HEK293 (cell line): ENCODE measurements around the gene PTPRCAP.
A peak's percentile ranks its signal among the peaks of the same experiment; 100 is the strongest.

Experiments used
- CTCF ChIA-PET: fragments of 350-600 bp; formaldehyde crosslinking; extraction: SDS; loops from one replicate; lab custom pipeline; 2021; ENCODE audit warnings: antibody characterized with exemption; lab: Yijun Ruan, JAX
- POLR2A ChIA-PET: fragments of 300-600 bp; formaldehyde crosslinking; extraction: SDS; loops from one replicate; lab custom pipeline; 2020; ENCODE audit warnings: antibody characterized with exemption, inconsistent platforms; lab: Yijun Ruan, JAX
- H3K27ac ChIP-seq: fragments of 200-500 bp; sonication (Bioruptor generic); 2 replicates; pipeline ENCODE4 v1.5.1; 2014; ENCODE audit warnings: low read depth, low read length, control low read depth, inconsistent platforms; ENCODE audit errors: extremely low read depth
- H3K36me3 ChIP-seq, 2 experiments: fragments of 200-500 bp in 1 of 2; sonication (Bioruptor generic) in 1 of 2; 1 replicate in 1 of 2; 2 replicates in 1 of 2; pipeline ENCODE4 v1.5.1; 2014 to 2017; ENCODE audit warnings: inconsistent platforms in 2 of 2, low read length in 2 of 2; ENCODE audit not compliant: control insufficient read depth in 2 of 2, insufficient read depth in 1 of 2
- H3K4me1 ChIP-seq: fragments of 200-500 bp; sonication (Bioruptor generic); 2 replicates; pipeline ENCODE4 v1.5.1; 2014; ENCODE audit warnings: mild to moderate bottlenecking, low read length, inconsistent platforms; ENCODE audit not compliant: control insufficient read depth, insufficient read depth
- H3K4me3 ChIP-seq: 2 replicates; pipeline ENCODE4 v1.5.1; 2011; ENCODE audit warnings: low read depth, mild to moderate bottlenecking, control low read depth, low read length, moderate library complexity
- H3K9me3 ChIP-seq: fragments of 200-500 bp; sonication (Bioruptor generic); 2 replicates; pipeline ENCODE4 v1.5.1; 2014; ENCODE audit warnings: low read depth, low read length, inconsistent platforms; ENCODE audit not compliant: control insufficient read depth, insufficient read depth
- BCL11A ChIP-seq: fragments of 450-650 bp; formaldehyde crosslinking; IDR thresholded peaks from 2 replicates; pipeline ENCODE4 v1.5.1; 2016; ENCODE audit warnings: low read depth, missing biosample characterization, missing genetic modification characterization
- GLIS1 ChIP-seq: fragments of 450-650 bp; formaldehyde crosslinking; IDR thresholded peaks from 2 replicates; pipeline ENCODE4 v1.5.1; 2016; ENCODE audit warnings: missing biosample characterization, missing genetic modification characterization
- KLF9 ChIP-seq: fragments of 450-650 bp; formaldehyde crosslinking; IDR thresholded peaks from 2 replicates; pipeline ENCODE4 v1.5.1; 2016; ENCODE audit warnings: missing biosample characterization, missing genetic modification characterization, low read depth
- PRDM1 ChIP-seq: fragments of 450-650 bp; formaldehyde crosslinking; IDR thresholded peaks from 2 replicates; pipeline ENCODE4; 2016; ENCODE audit warnings: missing biosample characterization, missing genetic modification characterization
- SCRT2 ChIP-seq: fragments of 450-650 bp; formaldehyde crosslinking; IDR thresholded peaks from 2 replicates; pipeline ENCODE4 v1.5.1; 2016; ENCODE audit warnings: missing biosample characterization, missing genetic modification characterization
- SP3 ChIP-seq: fragments of 450-650 bp; formaldehyde crosslinking; IDR thresholded peaks from 2 replicates; pipeline ENCODE4 v1.5.1; 2016; ENCODE audit warnings: missing biosample characterization, missing genetic modification characterization
- SP7 ChIP-seq: fragments of 450-650 bp; formaldehyde crosslinking; IDR thresholded peaks from 2 replicates; pipeline ENCODE4 v1.5.1; 2016; ENCODE audit warnings: missing biosample characterization, missing genetic modification characterization
- WT1 ChIP-seq: fragments of 450-650 bp; formaldehyde crosslinking; IDR thresholded peaks from 2 replicates; pipeline ENCODE4 v1.5.1; 2016; ENCODE audit warnings: missing biosample characterization, missing genetic modification characterization
- ZBTB20 ChIP-seq: fragments of 450-650 bp; formaldehyde crosslinking; IDR thresholded peaks from 2 replicates; pipeline ENCODE4 v1.5.1; 2016; ENCODE audit warnings: missing biosample characterization, missing genetic modification characterization
- ZBTB26 ChIP-seq: fragments of 450-650 bp; formaldehyde crosslinking; optimal IDR thresholded peaks from 2 replicates; pipeline ENCODE3; 2016; ENCODE audit warnings: missing biosample characterization, mild to moderate bottlenecking, missing genetic modification characterization
- ZBTB7A ChIP-seq: fragments of 450-650 bp; formaldehyde crosslinking; IDR thresholded peaks from 2 replicates; pipeline ENCODE4 v1.5.1; 2016; ENCODE audit warnings: low read depth, missing biosample characterization, missing genetic modification characterization
- ZNF121 ChIP-seq: fragments of 450-650 bp; formaldehyde crosslinking; IDR thresholded peaks from 2 replicates; pipeline ENCODE4 v1.5.1; 2016; ENCODE audit warnings: missing biosample characterization, missing genetic modification characterization
- ZNF169 ChIP-seq: fragments of 450-650 bp; formaldehyde crosslinking; IDR thresholded peaks from 2 replicates; pipeline ENCODE4 v1.5.1; 2016; ENCODE audit warnings: missing biosample characterization, missing genetic modification characterization
- ZNF184 ChIP-seq: fragments of 450-650 bp; IDR thresholded peaks from 2 replicates; pipeline ENCODE4 v1.5.1; 2018; ENCODE audit warnings: missing biosample characterization, mild to moderate bottlenecking, missing genetic modification characterization
- ZNF23 ChIP-seq: fragments of 450-650 bp; formaldehyde crosslinking; IDR thresholded peaks from 2 replicates; pipeline ENCODE4 v1.5.1; 2016; ENCODE audit warnings: missing biosample characterization, missing genetic modification characterization, borderline replicate concordance
- ZNF302 ChIP-seq: fragments of 450-650 bp; formaldehyde crosslinking; IDR thresholded peaks from 2 replicates; pipeline ENCODE4 v1.5.1; 2016; ENCODE audit warnings: missing biosample characterization, missing genetic modification characterization, low read depth
- ZNF324 ChIP-seq: fragments of 450-650 bp; formaldehyde crosslinking; IDR thresholded peaks from 2 replicates; pipeline ENCODE4 v1.5.1; 2016; ENCODE audit warnings: missing biosample characterization, missing genetic modification characterization
- ZNF335 ChIP-seq: fragments of 450-650 bp; formaldehyde crosslinking; conservative IDR thresholded peaks from 2 replicates; pipeline ENCODE4 v1.5.1; 2016; ENCODE audit warnings: missing biosample characterization, missing genetic modification characterization
- ZNF544 ChIP-seq: fragments of 450-650 bp; formaldehyde crosslinking; IDR thresholded peaks from 2 replicates; pipeline ENCODE4 v1.5.0; 2017; ENCODE audit warnings: missing biosample characterization, missing genetic modification characterization
- ZNF558 ChIP-seq: fragments of 450-650 bp; formaldehyde crosslinking; IDR thresholded peaks from 2 replicates; pipeline ENCODE4 v1.5.1; 2016; ENCODE audit warnings: missing biosample characterization, missing genetic modification characterization
- ZNF571 ChIP-seq: fragments of 450-650 bp; formaldehyde crosslinking; IDR thresholded peaks from 2 replicates; pipeline ENCODE4 v1.5.0; 2017; ENCODE audit warnings: missing biosample characterization, missing genetic modification characterization
- ZNF621 ChIP-seq: fragments of 450-650 bp; formaldehyde crosslinking; IDR thresholded peaks from 2 replicates; pipeline ENCODE4 v1.5.1; 2017; ENCODE audit warnings: missing biosample characterization, missing genetic modification characterization
- ZNF626 ChIP-seq: fragments of 450-650 bp; sonication (Bioruptor Pico); formaldehyde crosslinking; IDR thresholded peaks from 2 replicates; pipeline ENCODE4 v1.5.1; 2018; ENCODE audit warnings: missing biosample characterization, missing genetic modification characterization, inconsistent platforms
- ZNF629 ChIP-seq: fragments of 450-650 bp; formaldehyde crosslinking; IDR thresholded peaks from 2 replicates; pipeline ENCODE4 v1.5.1; 2017; ENCODE audit warnings: missing biosample characterization, missing genetic modification characterization
- ZSCAN18 ChIP-seq: fragments of 450-650 bp; formaldehyde crosslinking; IDR thresholded peaks from 2 replicates; pipeline ENCODE4 v1.5.1; 2016; ENCODE audit warnings: missing biosample characterization, missing genetic modification characterization
- ZSCAN30 ChIP-seq: fragments of 450-650 bp; IDR thresholded peaks from 2 replicates; pipeline ENCODE4 v1.5.1; 2018; ENCODE audit warnings: missing biosample characterization, mild to moderate bottlenecking, missing genetic modification characterization, moderate library complexity
- ZSCAN5A ChIP-seq: fragments of 450-650 bp; formaldehyde crosslinking; IDR thresholded peaks from 2 replicates; pipeline ENCODE4 v1.5.1; 2016; ENCODE audit warnings: missing biosample characterization, missing genetic modification characterization
- ZXDB ChIP-seq: fragments of 450-650 bp; formaldehyde crosslinking; IDR thresholded peaks from 2 replicates; pipeline ENCODE4 v1.5.1; 2016; ENCODE audit warnings: missing biosample characterization, missing genetic modification characterization
- TF ChIP-seq, protein P1 (sequence below): fragments of 450-650 bp; formaldehyde crosslinking; IDR thresholded peaks from 2 replicates; pipeline ENCODE4 v1.5.1; 2016; ENCODE audit warnings: missing biosample characterization, missing genetic modification characterization
- TF ChIP-seq, protein P2 (sequence below): fragments of 450-650 bp; formaldehyde crosslinking; IDR thresholded peaks from 2 replicates; pipeline ENCODE4 v1.5.1; 2016; ENCODE audit warnings: missing biosample characterization, missing genetic modification characterization

The PTPRCAP gene

GRCh38 chr11:67391304-67392182, 45.9 kb downstream of the PTPRCAP start, which contains the start of gene RAD9A:
Gene RAD9A (plus strand): TSS chr11:67391986. CDS start chr11:67392045, 59 bp downstream.
- ChIA-PET CTCF (interaction anchor here (0.6 to 25.6 kb wide), 7 partner anchors 10 to 224 kb away, joined by 3 to 898 read pairs (median 5); partner anchors contain the start of genes CLCF1, PITPNM1, POLD4 and PPP1CA), POLR2A (interaction anchor here (0.5 to 3.5 kb wide), 18 partner anchors 9 to 925 kb away, joined by 3 to 53 read pairs (median 4); partner anchors contain the start of genes AIP, ANKRD13D, CORO1B and PELI3)
- H3K4me3 ChIP-seq: peak within 1 kb of the TSS; percentile 76
- peaks cover 0 to 28% of the 10 kb centered on the region in 2 experiments; a peak in 2 of 3 replicates for H3K36me3 ChIP-seq
- H3K27ac ChIP-seq: peak within 1 kb of the TSS; percentile 67
- 0 out of 2 replicates have a peak, but pooled peaks cover 3% of the 10 kb centered on the region for H3K4me1 ChIP-seq
- H3K9me3 ChIP-seq: no peaks in the 10 kb centered on the region
- TF ChIP-seq ZNF621 (tag by site-specific recombination): no peak
- peak; percentile 65 for TF ChIP-seq SP3 (tag by site-specific recombination)
- no peak for TF ChIP-seq BCL11A (tag by site-specific recombination)
- TF ChIP-seq, protein P1, sequence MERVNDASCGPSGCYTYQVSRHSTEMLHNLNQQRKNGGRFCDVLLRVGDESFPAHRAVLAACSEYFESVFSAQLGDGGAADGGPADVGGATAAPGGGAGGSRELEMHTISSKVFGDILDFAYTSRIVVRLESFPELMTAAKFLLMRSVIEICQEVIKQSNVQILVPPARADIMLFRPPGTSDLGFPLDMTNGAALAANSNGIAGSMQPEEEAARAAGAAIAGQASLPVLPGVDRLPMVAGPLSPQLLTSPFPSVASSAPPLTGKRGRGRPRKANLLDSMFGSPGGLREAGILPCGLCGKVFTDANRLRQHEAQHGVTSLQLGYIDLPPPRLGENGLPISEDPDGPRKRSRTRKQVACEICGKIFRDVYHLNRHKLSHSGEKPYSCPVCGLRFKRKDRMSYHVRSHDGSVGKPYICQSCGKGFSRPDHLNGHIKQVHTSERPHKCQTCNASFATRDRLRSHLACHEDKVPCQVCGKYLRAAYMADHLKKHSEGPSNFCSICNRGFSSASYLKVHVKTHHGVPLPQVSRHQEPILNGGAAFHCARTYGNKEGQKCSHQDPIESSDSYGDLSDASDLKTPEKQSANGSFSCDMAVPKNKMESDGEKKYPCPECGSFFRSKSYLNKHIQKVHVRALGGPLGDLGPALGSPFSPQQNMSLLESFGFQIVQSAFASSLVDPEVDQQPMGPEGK (tag by site-specific recombination): peak; percentile 58
- TF ChIP-seq ZNF302 (tag by site-specific recombination): no peak
- 0 out of 2 replicates have a peak, but pooled peaks have one; percentile 35 for TF ChIP-seq ZSCAN30 (tag by site-specific recombination)
- peak; percentile 83 for TF ChIP-seq KLF9 (tag by site-specific recombination)
- no peak for TF ChIP-seq ZSCAN18 (tag by site-specific recombination)
- TF ChIP-seq ZNF571 (tag by site-specific recombination): no peak
- peak; percentile 90 for TF ChIP-seq ZXDB (tag by site-specific recombination)
- TF ChIP-seq ZBTB7A (tag by site-specific recombination): peak; percentile 73; the same call in 1 of the 2 replicates
- no peak for TF ChIP-seq ZNF626 (tag by site-specific recombination)
- no peak for TF ChIP-seq ZNF121 (tag by site-specific recombination)
- peak; percentile 67 for TF ChIP-seq ZBTB26 (tag by site-specific recombination)
- no peak for TF ChIP-seq ZNF23
- 0 out of 2 replicates have a peak, but pooled peaks have one; percentile 43 for TF ChIP-seq ZSCAN5A (tag by site-specific recombination)
- TF ChIP-seq ZNF184 (tag by site-specific recombination): no peak
- peak; percentile 51 for TF ChIP-seq GLIS1 (tag by site-specific recombination)
- TF ChIP-seq ZNF558 (tag by site-specific recombination): no peak
- TF ChIP-seq ZNF629 (tag by site-specific recombination): peak; percentile 46
- TF ChIP-seq ZBTB20 (tag by site-specific recombination): peak; percentile 96
- peak; percentile 76 for TF ChIP-seq ZNF335 (tag by site-specific recombination)
- TF ChIP-seq SCRT2 (tag by site-specific recombination): peak; percentile 34; the same call in 1 of the 2 replicates
- TF ChIP-seq PRDM1 (tag by site-specific recombination): no peak
- TF ChIP-seq WT1 (tag by site-specific recombination): no peak; the same call in 1 of the 2 replicates
- 0 out of 2 replicates have a peak, but pooled peaks have one; percentile 51 for TF ChIP-seq ZNF324 (tag by site-specific recombination)
- TF ChIP-seq, protein P2, sequence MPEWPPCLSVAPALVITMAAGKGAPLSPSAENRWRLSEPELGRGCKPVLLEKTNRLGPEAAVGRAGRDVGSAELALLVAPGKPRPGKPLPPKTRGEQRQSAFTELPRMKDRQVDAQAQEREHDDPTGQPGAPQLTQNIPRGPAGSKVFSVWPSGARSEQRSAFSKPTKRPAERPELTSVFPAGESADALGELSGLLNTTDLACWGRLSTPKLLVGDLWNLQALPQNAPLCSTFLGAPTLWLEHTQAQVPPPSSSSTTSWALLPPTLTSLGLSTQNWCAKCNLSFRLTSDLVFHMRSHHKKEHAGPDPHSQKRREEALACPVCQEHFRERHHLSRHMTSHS (tag by site-specific recombination): 0 out of 2 replicates have a peak, but pooled peaks have one; percentile 28
- no peak for TF ChIP-seq ZNF544 (tag by site-specific recombination)
- peak; percentile 68 for TF ChIP-seq SP7 (tag by site-specific recombination)
- TF ChIP-seq ZNF169: no peak
